Hepatocyte (in vitro differentiated cells): Measurements from ENCODE around the gene MYRF.

Experiments used
- CTCF ChIP-seq: fragments of 200-600 bp; sonication (generic); IDR thresholded peaks from 2 replicates; pipeline ENCODE4 v1.5.1; 2016; ENCODE audit warnings: antibody characterized with exemption, mild to moderate bottlenecking; ENCODE audit not compliant: poor library complexity
- EZH2 ChIP-seq: fragments of 200-600 bp; sonication (generic); IDR thresholded peaks from 2 replicates; pipeline ENCODE4 v1.6.1; 2016; ENCODE audit warnings: antibody characterized with exemption, mild to moderate bottlenecking, borderline replicate concordance

DNA sequence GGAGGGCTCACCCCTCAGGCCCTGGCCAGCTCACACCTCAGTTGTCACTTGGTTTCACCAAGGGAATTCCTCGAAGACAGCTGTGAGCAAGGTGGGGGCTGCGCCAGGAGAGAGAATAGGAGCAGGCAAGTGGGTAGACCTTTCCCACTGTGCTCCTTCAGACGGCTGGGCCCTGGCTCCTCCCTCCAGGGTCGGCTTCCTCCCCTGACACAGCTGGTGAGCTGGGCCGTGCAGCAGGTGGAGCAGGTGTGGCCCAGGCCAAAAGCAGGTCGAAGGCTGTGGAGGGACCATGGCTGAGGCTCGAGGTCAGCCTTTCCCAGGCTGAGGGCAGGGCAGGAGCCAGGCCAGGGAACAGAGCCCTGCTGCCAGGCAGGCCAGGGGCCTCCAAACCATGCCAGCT is 12.5 kb upstream of the MYRF start:
- TF ChIP-seq CTCF (no peak), EZH2 (no peak)
